Stimulated activated CD4-positive, alpha-beta T cell treated with anti-CD3 and anti-CD28 coated beads, Interleukin-1b, Interleukin-23, amount 100 ng/mL, for 4 hours (primary cell): ENCODE results near the gene CENPU.

Source experiments
- DNase-seq, 2 donors: peaks; one replicate each; pipeline ENCODE4 v3.0.0-alpha.2; 2020; ENCODE audit warnings: low read depth in 2 of 2

CENPU gene

GRCh38 chr4:184706453-184706852 is 27.4 kb downstream of the CENPU start:
- no peak for DNase-seq

DNA sequence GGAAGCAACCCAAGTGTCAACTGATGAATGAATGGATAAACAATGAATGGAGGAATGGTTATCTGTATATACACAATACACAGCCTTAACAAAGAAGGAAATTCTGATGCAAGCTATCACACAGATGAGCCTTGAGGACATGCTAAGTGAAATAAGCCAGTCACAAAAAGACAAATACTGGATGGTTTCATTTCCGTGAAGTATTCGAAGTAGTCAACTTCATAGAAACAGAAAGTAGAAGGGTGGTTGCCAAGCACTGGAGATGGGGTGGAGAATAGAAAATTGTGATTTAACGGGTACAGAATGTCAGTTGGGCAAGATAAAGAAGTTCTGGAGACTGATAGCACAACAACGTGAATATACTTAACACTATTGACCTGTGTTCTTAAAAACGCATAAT is 28.2 kb downstream of the CENPU start:
- DNase-seq: no peak

DNA sequence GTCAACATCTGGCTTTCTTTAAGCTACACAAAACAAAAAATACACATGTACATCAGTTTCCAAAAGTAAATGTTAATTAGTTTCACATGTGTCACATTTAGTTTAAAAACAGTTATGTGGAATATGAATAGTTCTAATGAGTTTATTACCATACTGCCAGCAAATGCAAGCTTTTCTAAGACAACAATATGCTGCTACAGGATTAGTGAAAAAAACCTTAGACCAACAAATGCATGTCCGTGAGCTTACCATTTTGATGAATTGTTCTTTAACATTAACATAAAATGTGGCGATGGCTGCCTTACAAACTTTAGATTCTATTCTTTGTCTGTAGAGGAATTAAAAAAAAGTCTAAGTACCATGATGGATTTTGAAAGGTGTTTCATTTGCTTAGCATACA is 31.8 kb downstream of the CENPU start:
- DNase-seq: no peak

DNA sequence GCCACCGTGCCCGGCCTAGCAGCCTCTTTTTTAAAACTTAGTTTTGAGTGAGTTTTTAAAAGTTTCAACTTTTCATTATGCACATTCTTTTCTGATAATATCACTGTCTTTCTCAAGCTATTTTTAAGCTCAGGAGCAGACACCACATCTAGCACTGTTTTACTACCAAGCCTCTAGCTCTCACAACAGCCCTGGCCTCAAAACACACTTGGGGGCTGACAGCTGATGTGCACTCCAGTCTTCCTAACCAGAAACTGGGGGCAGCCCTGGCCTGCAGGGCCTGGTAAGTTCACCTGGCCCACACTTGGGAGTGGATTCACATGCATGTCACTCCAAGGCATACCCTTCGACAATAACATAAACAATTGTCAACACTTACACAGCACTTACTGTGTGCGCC is 34.0 kb downstream of the CENPU start:
- no peak for DNase-seq

- no peak for DNase-seq
These were observed 35.9 kb downstream of the CENPU start for GRCh38 chr4:184697956-184698355.

DNA sequence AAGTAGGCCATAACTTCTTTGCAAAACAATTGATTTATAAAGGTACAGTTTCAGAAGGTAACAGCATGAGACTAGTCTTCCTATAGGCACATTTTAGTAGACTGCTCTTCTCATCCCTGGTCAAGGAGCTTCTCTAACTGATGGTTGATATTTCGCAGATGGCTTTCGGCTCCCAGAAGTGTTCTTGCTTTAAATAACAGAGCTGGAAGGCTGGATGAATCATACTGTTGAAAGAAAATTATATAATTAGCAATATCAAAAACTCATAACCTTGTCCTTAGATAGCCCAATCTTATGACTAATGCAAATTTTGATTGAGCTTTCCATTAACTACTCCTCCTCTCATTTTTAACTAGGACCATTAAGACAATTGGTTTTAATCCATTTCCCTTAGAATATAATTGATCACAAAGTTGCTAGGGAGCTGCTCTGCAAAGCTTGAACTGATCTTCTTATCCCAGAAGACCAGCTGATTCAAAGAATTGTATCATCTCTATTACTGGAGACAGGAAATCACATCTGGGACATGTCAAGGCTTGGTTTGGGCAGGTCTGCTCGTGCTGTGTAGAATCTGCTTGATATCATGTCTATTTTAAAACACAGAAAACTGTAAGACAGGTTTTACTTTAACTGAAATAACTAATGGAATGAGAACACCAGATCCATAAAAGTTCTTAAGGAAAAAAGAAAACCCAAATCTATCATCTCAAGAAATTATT is 38.6 kb downstream of the CENPU start:
- DNase-seq: no peak

- DNase-seq: no peak
These were observed 39.4 kb downstream of the CENPU start for GRCh38 chr4:184694412-184694956.

DNA sequence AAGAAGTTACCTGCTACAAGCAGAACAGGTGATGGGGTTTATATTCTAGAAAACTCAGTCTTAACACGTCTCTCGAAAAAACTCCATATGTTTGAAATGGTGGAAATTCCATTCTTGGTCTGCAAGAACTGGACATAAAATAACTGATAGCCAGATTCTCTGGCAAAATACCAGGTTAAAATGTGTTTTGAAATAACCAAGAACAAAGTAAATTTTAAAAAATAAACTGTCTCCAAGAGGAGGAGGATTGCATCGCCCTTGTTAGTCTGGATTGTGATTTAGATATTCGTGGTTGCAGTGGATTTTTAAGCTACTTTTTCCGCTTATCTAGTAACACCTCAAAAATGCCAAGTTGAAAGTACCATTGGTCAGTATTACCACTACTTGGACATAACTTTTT is 40.8 kb downstream of the CENPU start:
- no peak for DNase-seq

- no peak for DNase-seq
These were observed 44.2 kb downstream of the CENPU start for GRCh38 chr4:184689681-184690080.

- no peak for DNase-seq
These were observed 45.4 kb downstream of the CENPU start for GRCh38 chr4:184688447-184688846.

- no peak for DNase-seq
These were observed 45.9 kb downstream of the CENPU start for GRCh38 chr4:184688005-184688404.

GRCh38 chr4:184684491-184685189 is 49.3 kb downstream of the CENPU start:
- DNase-seq: no peak

GRCh38 chr4:184681916-184682315 is 52.0 kb downstream of the CENPU start:
- no peak for DNase-seq

DNA sequence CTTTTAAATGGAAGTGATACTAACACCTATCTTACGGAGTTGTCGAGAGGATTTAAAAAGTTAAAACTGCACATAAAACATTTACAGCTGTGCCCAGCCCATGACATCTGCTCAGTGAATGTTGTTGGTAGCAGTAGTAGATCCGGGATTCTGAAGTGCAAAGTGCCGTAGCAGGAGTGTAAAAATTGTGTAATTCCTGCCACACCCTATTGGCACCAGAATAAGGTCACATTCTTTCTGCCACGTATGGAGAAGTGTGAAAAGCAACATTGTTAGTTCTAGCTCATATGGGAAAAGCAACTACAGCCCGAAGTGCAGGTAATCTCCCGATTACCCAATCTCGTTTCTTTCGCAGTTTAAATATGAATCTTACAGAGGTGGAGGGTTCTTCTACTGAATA is 53.2 kb downstream of the CENPU start:
- DNase-seq: no peak

- no peak for DNase-seq
These were observed 57.9 kb downstream of the CENPU start for GRCh38 chr4:184675821-184676492.

- no peak for DNase-seq
These were observed 58.9 kb downstream of the CENPU start for GRCh38 chr4:184675018-184675417.

- no peak for DNase-seq
These were observed 59.9 kb downstream of the CENPU start for GRCh38 chr4:184674011-184674410.

DNA sequence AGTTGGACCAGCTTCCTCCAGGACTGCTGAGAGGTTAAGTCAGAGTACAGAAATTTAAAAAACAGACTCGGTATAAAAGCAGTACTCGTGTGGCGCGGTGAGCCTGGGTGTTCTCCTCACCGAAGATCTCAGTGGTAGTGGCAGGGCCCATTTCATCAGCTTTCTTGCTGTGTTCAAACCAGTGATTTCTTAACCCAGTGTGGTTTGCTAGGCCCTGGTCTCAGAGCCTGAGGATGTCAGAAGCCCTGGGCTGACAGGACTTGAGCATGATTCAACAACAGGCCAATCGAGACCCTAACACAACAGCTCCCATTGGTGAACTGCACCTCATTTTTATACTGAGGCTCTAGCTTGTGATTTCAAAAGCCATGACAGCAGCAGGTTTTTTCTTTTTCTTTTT is 61.2 kb downstream of the CENPU start:
- DNase-seq: no peak

DNA sequence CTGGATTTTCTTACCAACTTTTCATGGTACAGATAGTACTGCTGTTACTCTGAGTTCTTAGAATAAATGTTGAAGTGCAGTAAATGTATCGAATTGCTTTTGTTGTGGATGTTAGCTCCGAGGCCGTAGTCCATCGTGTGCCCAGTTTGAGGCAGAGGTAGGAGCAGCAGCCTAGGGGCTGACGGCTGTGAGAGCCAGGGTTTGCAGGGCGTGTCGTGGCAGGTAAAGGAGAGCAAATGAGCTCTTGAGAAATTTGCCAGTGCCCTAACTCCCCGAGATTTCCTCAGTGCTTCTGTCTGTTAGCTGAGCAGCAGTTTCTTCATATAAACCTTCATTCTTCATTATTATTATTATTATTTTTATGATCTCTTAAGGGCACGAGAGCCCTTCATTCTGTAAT is 62.8 kb downstream of the CENPU start:
- no peak for DNase-seq

DNA sequence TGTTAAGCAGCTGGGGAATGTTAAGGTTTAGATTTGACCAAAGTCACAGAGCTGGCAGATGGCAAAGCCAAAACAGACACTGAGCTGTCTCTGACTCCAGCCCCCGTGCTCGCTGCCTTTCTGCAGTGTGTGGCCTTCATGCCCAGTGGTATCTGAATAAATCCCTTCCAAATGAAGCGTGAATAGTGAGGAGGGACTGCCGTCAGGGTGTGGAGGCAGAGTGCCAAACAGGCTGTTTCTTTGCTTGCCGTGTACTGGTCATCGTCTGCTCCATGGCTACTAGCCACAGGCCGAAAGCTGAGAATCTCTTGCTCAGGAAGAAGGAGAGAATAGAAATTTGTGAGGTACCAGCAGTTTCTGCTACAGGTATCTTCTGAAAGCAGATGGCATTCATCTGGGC is 64.6 kb downstream of the CENPU start:
- DNase-seq: no peak

DNA sequence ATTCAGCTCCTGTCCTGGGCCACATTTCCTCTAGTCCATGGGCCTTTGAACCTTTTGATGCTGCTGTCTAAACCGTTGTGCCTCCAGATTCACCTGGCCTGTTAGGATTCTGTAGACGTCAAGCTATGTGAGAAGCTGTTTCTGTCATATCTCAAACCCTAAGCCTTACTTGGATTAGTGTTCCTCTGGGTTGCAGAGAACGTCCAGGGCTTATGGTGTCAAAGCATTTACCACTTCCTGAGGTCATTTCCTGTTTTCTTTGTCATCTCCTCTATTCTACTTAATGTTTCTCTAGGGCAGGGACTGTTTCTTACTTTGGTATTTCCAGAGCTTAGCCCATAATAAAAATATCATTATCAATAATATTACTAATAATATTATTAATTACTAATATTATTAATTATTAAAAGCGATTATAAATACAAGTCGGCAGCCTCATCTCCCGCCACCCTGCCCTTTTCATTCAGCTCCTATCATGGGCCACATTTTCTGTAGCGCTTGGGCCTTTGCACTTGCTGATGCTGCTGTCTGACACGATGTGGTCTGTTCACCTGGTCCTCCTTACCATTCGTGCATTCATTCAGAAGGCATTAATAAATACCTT is 65.3 kb downstream of the CENPU start:
- no peak for DNase-seq

- no peak for DNase-seq
These were observed 65.8 kb downstream of the CENPU start for GRCh38 chr4:184668096-184668495.
